HepG2 (cell line): Measurements from ENCODE around the gene BTRC.

ENCODE experiments used
- ETS1 ChIP-seq: sonication (generic); formaldehyde crosslinking; IDR thresholded peaks from 2 replicates; pipeline ENCODE4 v1.4.0; 2020; ENCODE audit warnings: missing genetic modification reagents
- FOSL1 ChIP-seq: sonication (generic); formaldehyde crosslinking; IDR thresholded peaks from 2 replicates; pipeline ENCODE4 v1.9.0; 2021; ENCODE audit warnings: missing genetic modification reagents, borderline replicate concordance
- FOXA1 ChIP-seq, 2 experiments: fragments of 450-650 bp in 1 of 2; sonication (generic) in 1 of 2; formaldehyde crosslinking in 1 of 2; IDR thresholded peaks; 2 replicates each; pipeline versions ENCODE4 v1.4.0 to v1.6.1; 2016 to 2020; ENCODE audit warnings: missing genetic modification reagents in 1 of 2
- HCFC1 ChIP-seq: fragments of 150-350 bp; IDR thresholded peaks from 2 replicates; pipeline ENCODE4 v1.6.1; 2014; ENCODE audit warnings: low read depth, low read length
- HDAC1 ChIP-seq: sonication (generic); formaldehyde crosslinking; IDR thresholded peaks from 2 replicates; pipeline ENCODE4 v1.5.1; 2020; ENCODE audit warnings: mild to moderate bottlenecking, missing genetic modification reagents
- MTF1 ChIP-seq: sonication (generic); formaldehyde crosslinking; IDR thresholded peaks from 2 replicates; pipeline ENCODE4 v1.5.0; 2020; ENCODE audit warnings: missing genetic modification reagents
- POLR2A ChIP-seq, 2 experiments: IDR thresholded peaks; 2 replicates each; pipeline ENCODE4 v1.6.1; 2011; ENCODE audit warnings: low read depth in 2 of 2, low read length in 2 of 2, mild to moderate bottlenecking in 1 of 2, moderate library complexity in 1 of 2; ENCODE audit not compliant: insufficient read depth in 1 of 2
- ZNF350 ChIP-seq: sonication (generic); formaldehyde crosslinking; IDR thresholded peaks from 2 replicates; pipeline ENCODE4 v1.4.0; 2020; ENCODE audit warnings: mild to moderate bottlenecking, low read depth, missing genetic modification reagents, borderline replicate concordance
- TF ChIP-seq, protein P1 (sequence below): IDR thresholded peaks from 2 replicates; pipeline ENCODE4 v1.6.1; 2012; ENCODE audit warnings: inconsistent platforms

- TF ChIP-seq MTF1 (CRISPR knock-in tag) (no peak), HCFC1 (no peak), FOXA1 (IDR thresholded peaks at IDR 0.05) (no peak), FOXA1 (CRISPR knock-in tag; IDR thresholded peaks at IDR 0.05) (no peak), ZNF350 (CRISPR knock-in tag) (no peak), FOSL1 (CRISPR knock-in tag) (no peak), ETS1 (CRISPR knock-in tag) (no peak), POLR2A (IDR thresholded peaks at IDR 0.05; ENCODE audit: insufficient read depth in 1 of 2, low read depth in 2 of 2, low read length in 2 of 2) (peak in 1 of 2 experiments; percentile 31; a peak in 1 of 4 replicates), HDAC1 (CRISPR knock-in tag) (no peak)
- TF ChIP-seq, protein P1, sequence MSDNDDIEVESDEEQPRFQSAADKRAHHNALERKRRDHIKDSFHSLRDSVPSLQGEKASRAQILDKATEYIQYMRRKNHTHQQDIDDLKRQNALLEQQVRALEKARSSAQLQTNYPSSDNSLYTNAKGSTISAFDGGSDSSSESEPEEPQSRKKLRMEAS: no peak
Measured at GRCh38 chr10:101575580-101576210, 221.7 kb downstream of the BTRC start.
